H1 (cell line): ENCODE results near the gene TSPAN3.

Experiments used
- BRCA1 ChIP-seq: IDR thresholded peaks from 2 replicates; pipeline ENCODE4 v1.6.1; 2012; ENCODE audit warnings: low read depth, low read length, improper control_type of control experiment
- EGR1 ChIP-seq: IDR thresholded peaks from 2 replicates; pipeline ENCODE4 v1.6.1; 2011; ENCODE audit warnings: low read depth, low read length, borderline replicate concordance
- EP300 ChIP-seq, 2 experiments: IDR thresholded peaks; 1 replicate in 1 of 2; 2 replicates in 1 of 2; pipeline ENCODE4 v1.6.1; 2011 to 2012; ENCODE audit warnings: low read depth in 2 of 2, low read length in 2 of 2, mild to moderate bottlenecking in 2 of 2, borderline replicate concordance in 1 of 2, inconsistent platforms in 1 of 2, moderate library complexity in 1 of 2
- EZH2 ChIP-seq: fragments of 200-600 bp; sonication (generic); IDR thresholded peaks from 2 replicates; pipeline ENCODE4 v1.7.1; 2012; ENCODE audit warnings: low read depth, mild to moderate bottlenecking, moderate library complexity, low read length, inconsistent platforms; ENCODE audit not compliant: severe bottlenecking
- HDAC6 ChIP-seq: IDR thresholded peaks from one replicate; pipeline ENCODE4 v1.7.1; 2012; ENCODE audit warnings: low read depth, mild to moderate bottlenecking, inconsistent platforms, low read length, moderate library complexity
- JUND ChIP-seq: IDR thresholded peaks from 2 replicates; pipeline ENCODE4 v1.6.1; 2011; ENCODE audit warnings: mild to moderate bottlenecking, improper control_type of control experiment, low read length
- NANOG ChIP-seq: IDR thresholded peaks from 2 replicates; pipeline ENCODE4 v1.6.1; 2011; ENCODE audit warnings: low read length, low read depth, mild to moderate bottlenecking, inconsistent platforms; ENCODE audit not compliant: insufficient read depth, poor library complexity, severe bottlenecking
- NRF1 ChIP-seq: IDR thresholded peaks from 2 replicates; pipeline ENCODE4 v1.6.1; 2011; ENCODE audit warnings: mild to moderate bottlenecking, low read depth, low read length, improper control_type of control experiment
- POLR2A ChIP-seq, 2 experiments: IDR thresholded peaks; 1 replicate in 1 of 2; 2 replicates in 1 of 2; pipeline ENCODE4 v1.6.1; 2011; ENCODE audit warnings: low read depth in 2 of 2, low read length in 2 of 2, mild to moderate bottlenecking in 2 of 2; ENCODE audit errors: control extremely low read depth in 1 of 2
- POLR2AphosphoS5 ChIP-seq: IDR thresholded peaks from 2 replicates; pipeline ENCODE4 v1.6.1; 2011; ENCODE audit warnings: low read depth, low read length
- POU5F1 ChIP-seq: IDR thresholded peaks from 2 replicates; pipeline ENCODE4 v1.6.1; 2011; ENCODE audit warnings: low read depth, mild to moderate bottlenecking, low read length, moderate library complexity
- YY1 ChIP-seq: IDR thresholded peaks from 2 replicates; pipeline ENCODE4 v1.6.1; 2011; ENCODE audit warnings: low read depth, mild to moderate bottlenecking, low read length
- TF ChIP-seq, protein P1 (sequence below), 3 experiments: IDR thresholded peaks; 1 replicate in 2 of 3; 2 replicates in 1 of 3; pipeline versions ENCODE4 v1.5.1 to v1.6.1; 2011; ENCODE audit warnings: low read length in 3 of 3, mild to moderate bottlenecking in 3 of 3, inconsistent platforms in 2 of 3, low read depth in 1 of 3, moderate library complexity in 1 of 3; ENCODE audit not compliant: insufficient read depth in 1 of 3; ENCODE audit errors: control extremely low read depth in 1 of 3
- TF ChIP-seq, protein P2 (sequence below): IDR thresholded peaks from 2 replicates; pipeline ENCODE4 v1.6.1; 2012; ENCODE audit warnings: low read length, inconsistent platforms

DNA sequence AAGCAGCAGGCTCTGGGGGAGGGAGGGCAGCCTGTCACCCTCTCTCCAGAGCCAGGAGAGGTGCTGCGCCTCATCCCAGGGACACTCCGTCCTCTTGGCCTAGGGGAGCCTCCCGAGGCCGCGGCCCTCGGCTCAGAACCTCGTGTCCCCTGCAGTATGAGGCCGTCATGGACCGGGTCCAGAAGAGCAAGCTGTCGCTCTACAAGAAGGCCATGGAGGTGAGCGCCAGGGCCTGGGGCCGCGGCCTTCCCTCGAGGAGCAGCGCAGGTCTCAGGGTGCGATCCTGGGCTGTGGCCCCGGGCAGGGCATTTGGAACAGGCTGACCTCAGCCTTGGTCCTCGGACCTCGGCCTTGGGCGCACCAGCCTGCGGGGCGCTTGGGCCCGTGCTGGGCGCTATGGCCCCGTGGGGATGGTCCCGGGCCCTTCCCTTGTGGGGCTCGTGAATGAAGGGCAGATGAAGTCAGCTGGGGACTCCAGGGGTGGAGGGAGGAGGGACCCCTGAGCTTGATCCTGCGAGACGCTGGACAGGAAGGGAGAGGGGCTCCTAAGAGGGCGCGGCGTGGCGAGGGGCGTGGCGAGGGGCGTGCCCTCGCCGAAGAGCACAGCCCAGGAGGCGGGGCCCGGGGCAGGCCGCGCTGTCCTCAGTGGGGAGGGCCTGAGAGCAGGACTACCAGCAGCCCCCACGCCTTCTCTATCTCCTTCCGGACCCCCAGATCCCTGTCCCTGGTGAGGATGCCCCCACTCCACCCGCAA is 43.0 kb downstream of the TSPAN3 start:
- TF ChIP-seq, protein P1, sequence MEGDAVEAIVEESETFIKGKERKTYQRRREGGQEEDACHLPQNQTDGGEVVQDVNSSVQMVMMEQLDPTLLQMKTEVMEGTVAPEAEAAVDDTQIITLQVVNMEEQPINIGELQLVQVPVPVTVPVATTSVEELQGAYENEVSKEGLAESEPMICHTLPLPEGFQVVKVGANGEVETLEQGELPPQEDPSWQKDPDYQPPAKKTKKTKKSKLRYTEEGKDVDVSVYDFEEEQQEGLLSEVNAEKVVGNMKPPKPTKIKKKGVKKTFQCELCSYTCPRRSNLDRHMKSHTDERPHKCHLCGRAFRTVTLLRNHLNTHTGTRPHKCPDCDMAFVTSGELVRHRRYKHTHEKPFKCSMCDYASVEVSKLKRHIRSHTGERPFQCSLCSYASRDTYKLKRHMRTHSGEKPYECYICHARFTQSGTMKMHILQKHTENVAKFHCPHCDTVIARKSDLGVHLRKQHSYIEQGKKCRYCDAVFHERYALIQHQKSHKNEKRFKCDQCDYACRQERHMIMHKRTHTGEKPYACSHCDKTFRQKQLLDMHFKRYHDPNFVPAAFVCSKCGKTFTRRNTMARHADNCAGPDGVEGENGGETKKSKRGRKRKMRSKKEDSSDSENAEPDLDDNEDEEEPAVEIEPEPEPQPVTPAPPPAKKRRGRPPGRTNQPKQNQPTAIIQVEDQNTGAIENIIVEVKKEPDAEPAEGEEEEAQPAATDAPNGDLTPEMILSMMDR (IDR thresholded peaks at IDR 0.05; ENCODE audit: control extremely low read depth in 1 of 3, insufficient read depth in 1 of 3, low read depth in 1 of 3, low read length in 3 of 3) = no peak
- TF ChIP-seq EGR1 = no peak
- TF ChIP-seq POLR2AphosphoS5 = no peak
- TF ChIP-seq EP300 (IDR thresholded peaks at IDR 0.05; ENCODE audit: borderline replicate concordance in 1 of 2, low read depth in 2 of 2, low read length in 2 of 2) = no peak
- TF ChIP-seq NANOG = no peak
- TF ChIP-seq YY1 = no peak
- no peak for TF ChIP-seq POLR2A (IDR thresholded peaks at IDR 0.05; ENCODE audit: control extremely low read depth in 1 of 2, low read depth in 2 of 2, low read length in 2 of 2)
- TF ChIP-seq HDAC6 = no peak
- TF ChIP-seq POU5F1 = no peak
- no peak for TF ChIP-seq EZH2
- TF ChIP-seq JUND = no peak
- TF ChIP-seq BRCA1 = no peak
- TF ChIP-seq, protein P2, sequence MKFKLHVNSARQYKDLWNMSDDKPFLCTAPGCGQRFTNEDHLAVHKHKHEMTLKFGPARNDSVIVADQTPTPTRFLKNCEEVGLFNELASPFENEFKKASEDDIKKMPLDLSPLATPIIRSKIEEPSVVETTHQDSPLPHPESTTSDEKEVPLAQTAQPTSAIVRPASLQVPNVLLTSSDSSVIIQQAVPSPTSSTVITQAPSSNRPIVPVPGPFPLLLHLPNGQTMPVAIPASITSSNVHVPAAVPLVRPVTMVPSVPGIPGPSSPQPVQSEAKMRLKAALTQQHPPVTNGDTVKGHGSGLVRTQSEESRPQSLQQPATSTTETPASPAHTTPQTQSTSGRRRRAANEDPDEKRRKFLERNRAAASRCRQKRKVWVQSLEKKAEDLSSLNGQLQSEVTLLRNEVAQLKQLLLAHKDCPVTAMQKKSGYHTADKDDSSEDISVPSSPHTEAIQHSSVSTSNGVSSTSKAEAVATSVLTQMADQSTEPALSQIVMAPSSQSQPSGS = no peak
- no peak for TF ChIP-seq NRF1
